NCI-H460 (cell line): ENCODE results near the gene SLIT3. TPM values are rescaled to one million over a fixed set of nuclear protein-coding genes. Genes with fewer than 3 reads are reported as not detected.

Experiments
- DNase-seq: peaks from one replicate; pipeline ENCODE4 v3.0.0-alpha.2; 2016; ENCODE audit warnings: low read depth; ENCODE audit errors: extremely low read depth
- total RNA-seq: library from RNA; depleted of rRNA; stranded (reverse); fragments of >200 nt; shearing (Covaris generic); gene quantifications from 2 replicates; pipeline ENCODE4 v1.2.3, GENCODE V29; 2014

Gene SLIT3
- total RNA-seq, 1 experiment from 2014 or later = not detected

DNA sequence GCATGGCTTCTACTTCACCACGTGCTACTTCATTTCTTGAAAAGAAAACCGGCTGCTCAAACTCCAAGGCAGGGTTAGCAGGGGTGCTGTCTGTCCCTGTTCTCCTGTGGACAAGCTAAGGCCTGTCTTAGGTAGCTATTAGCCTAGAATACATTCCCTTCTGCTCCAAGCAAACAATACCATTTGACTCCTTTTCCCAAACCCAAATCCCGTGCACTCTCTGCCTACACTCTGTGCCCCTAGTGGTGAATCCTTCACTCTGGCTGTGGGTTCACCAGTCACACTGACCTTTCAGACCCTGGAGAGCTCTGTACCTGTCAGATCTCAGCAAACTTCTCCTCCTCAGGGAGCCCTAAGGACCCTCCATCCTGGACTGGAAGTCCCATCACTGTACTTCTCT lies 211.6 kb downstream of the SLIT3 start:
- no peak for DNase-seq

DNA sequence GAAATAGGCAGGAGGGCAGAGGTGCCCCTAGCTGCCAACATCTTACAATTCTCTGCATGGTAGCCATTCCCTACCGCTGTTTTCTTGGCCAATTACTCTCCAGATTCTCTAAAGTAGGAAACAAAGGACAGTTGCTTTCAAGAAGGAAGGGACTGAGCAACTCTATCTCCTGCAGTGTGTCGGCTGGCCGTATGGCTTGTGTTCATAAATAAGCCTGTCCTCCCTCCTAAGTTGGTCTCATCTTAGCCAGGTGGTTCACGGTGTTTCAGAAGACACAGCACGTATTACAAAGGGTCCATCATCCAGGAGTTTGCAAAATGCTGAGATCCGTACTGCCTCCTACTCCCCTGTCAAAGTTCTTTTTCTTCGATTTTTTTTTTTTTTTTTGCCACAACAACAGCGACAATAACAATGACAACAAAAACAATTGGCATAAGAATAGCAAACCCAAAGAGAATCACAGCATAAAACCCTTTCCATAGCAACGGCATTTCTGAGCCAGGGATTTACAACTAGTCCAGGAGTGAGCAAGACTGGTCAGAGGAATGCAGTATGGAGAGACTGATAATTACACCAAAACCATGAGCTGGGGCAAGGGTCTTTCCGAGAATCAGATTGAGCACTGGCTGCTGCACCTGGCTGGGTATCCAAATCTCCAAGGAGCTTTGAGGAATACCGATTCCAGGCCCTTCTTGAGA lies 212.8 kb downstream of the SLIT3 start:
- no peak for DNase-seq

DNA sequence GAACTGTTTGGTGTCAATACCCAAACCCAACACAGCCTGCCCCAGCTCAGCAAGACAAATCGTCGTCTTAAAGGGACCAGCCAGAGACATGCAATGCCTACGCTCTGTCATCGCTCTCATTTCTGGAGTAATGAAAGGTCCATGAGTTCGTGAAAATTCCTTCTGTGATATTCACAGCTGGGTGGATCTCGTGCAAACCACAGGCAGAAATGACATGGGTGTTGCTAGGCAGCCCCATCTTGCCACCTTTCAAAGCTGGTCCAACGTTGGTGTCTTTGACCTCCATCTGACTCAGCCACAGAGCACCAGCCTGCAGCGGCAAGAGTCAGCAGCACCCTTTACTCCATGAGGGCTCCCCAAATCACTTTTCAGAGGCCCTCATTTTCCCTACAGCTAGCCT lies 215.3 kb downstream of the SLIT3 start:
- no peak for DNase-seq

DNA sequence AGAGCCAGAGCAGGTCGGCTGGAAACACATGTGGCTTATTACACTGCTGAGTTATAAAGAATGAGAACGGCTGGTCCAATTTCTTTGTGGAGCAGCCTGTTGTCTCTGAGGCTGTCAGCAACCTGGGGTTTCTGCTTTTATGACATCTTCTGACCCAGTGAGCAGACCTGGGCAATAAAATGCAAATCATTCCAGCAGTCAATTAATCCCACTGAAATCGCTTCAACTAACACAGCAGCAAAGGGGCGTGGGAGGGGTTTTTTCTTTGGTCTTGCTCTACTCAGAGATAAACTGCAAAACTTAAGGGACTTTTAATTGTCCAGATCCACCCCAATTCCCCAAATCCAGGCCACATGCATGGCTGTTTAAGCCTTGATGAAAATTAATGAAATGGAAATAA lies 215.7 kb downstream of the SLIT3 start:
- no peak for DNase-seq

DNA sequence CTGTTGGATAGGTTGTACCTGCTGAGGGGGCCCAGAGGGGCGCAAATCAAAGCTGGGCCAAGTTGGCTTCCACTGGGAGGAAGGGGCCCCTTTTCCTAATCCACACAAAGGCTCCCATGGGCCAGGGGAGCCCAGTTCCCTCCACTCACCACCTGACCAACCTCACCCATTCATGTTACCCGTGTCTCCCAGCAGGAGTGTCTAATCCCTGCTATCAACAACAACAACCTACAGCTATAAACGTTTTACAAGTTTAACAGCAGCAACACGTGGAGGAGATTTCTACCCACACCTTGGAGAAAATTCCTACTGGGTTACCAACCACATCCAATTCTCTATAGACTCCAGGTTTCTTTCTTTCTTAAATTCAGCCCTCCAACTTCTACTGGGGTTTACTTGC lies 216.2 kb downstream of the SLIT3 start:
- DNase-seq = no peak

DNA sequence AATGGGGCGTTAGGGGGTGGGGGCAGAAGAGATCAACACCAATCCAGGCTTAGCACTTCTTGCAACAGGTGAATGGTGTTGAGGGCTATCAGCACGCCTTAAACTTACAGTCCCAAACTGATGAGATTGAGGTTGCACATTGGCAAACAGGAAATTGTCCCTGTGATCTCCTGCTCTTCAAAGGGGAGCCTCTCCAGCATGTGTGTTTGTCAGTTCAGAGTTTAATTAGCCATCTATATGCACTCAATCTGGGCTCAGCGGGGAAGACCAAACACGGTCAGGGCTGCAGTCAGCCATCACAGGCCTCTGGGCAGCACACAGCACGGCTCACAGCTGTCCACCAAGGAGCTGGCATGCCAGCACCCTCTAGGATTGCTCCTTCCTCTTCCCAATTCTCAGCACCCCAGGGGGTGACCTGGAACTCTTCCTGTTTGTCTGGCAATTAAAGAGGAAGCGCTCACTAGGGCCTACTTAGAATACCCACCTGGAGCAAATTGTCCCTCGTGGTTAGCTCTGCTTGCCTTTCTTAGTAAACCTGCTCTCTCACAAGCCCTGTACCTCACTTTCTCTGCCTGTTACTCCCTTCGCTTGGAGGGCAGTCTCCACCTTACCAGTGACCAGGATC lies 217.4 kb downstream of the SLIT3 start:
- no peak for DNase-seq

DNA sequence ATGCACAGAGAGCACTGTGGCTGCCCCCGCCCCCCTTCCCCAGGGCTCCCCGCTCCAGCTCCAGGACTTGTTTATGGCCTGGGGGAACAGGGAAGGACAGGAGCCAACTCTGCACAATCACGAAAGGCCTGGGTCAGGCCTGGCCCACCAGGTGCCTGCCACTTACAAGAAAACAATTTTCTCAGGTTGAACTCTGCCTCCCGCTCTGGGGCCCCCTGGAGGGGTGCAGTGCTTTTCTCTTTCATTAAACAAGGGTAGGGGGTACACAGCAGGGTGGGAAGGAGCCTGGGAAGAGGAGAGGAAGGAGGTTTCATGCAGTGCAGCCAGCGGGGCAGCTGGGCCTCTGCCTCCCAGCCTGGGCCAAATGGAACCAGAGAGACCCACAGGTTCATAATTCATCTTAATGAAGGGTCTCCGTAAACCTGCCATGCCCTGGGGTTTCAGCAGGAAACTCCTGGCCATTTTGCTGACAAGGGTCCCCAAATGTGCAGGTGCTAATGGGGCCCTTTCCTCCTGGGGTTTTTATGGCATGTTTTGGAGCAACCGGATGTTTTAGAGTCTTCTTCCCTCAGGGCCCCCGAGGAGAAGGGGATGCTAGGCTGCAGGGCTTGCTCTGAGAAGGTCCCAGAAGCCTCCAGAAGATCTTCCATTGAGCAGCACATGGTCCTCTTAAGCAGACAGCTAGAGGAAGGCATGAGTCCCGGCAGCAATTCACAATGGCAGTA lies 219.8 kb downstream of the SLIT3 start:
- DNase-seq = no peak

DNA sequence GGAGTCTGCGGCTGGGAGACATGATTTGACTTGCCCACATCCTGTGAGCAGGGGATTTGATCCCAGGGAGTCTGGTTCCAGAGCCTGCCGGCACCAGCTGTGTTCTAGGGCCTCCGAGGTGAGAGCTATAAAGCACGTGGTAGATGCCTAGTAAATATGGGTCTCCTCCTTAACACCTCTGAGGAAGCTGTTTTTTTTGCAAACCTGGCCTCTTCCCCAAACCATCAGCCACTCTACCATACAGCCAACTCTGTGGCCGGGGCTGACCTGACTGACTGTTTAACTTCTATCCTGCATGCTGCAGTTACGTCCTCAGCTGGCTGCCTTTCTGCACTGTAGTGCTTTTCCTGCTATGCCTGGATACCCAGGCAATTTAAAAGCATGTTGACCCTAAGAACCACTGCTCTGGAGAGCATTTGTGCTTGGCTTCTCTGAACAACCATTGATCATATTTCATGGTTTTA lies 220.5 kb downstream of the SLIT3 start:
- DNase-seq = no peak

DNA sequence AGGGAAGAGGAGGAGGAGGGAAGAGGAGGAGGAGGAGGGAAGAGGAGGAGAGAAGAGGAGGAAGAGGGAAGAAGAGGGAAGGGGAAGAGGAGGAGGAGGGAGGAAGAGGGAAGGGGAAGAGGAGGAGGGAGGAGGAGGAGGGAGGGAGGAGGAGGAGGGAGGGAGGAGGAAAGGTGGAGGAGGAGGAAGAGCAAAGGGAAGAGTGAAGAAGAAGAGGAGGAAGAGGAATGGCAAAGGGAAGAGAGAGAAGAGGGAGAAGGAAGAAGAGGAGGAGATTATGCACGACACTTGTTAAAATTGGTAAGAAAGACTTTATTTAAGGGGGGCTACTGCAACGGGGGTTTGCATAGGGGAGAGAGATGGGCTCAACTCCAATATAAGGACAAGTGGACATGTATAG lies 221.2 kb downstream of the SLIT3 start:
- DNase-seq = no peak

DNA sequence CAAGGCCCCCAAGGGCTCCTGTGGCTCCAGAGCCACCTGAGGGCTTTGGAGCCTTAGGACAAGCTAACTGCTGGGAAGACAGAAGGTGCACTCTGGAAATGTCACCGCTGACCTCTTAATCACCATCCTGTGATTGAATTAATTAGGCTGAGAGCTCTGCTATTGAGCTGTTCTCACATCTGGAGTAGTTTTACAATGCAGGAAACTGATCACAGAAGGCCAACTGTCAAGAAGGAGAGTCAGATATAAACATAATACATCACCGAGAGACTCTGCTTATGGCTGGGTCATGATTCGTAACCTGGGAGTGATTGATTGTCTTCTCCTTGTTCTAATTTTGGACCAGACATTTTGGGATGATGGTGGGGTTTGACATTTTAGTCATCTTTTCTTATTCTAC lies 226.1 kb downstream of the SLIT3 start:
- no peak for DNase-seq

DNA sequence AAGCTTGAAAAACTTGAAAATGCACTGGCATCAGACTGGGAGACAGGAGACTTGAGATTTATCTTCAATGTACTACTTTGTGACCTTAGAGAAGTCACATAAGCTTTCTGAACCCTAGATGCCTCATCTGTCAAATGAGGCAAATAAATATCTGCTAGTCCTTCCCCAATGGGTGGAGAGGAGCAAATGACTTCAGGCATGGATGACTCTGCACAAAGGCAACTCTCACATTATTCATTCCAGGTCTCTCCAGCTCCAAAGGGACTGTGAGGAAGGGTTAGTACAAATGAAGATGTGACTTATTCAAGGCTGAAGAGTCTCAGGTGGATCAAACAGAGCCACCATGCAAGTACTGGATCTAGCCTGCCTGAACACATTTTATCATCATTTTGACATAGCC lies 228.7 kb downstream of the SLIT3 start:
- no peak for DNase-seq

DNA sequence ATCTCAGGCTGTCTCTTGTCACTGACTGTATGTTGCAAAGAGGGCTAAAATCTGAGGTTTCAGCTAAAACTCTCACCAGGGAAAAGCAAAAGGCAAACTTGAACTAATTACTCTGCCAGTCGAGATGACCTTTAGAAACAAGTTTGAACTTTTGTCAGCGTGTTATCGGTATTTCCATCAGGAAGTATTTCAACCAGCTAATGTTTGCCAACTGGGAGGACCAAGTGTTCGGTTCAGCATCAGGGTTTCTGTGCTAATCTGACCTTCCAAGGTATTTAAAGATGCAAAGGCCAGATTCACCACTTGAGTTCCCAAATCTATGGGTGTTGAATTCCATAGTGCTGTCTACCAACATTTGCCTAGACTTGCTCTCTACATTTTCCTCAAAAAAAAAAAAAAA lies 230.5 kb downstream of the SLIT3 start:
- no peak for DNase-seq

DNA sequence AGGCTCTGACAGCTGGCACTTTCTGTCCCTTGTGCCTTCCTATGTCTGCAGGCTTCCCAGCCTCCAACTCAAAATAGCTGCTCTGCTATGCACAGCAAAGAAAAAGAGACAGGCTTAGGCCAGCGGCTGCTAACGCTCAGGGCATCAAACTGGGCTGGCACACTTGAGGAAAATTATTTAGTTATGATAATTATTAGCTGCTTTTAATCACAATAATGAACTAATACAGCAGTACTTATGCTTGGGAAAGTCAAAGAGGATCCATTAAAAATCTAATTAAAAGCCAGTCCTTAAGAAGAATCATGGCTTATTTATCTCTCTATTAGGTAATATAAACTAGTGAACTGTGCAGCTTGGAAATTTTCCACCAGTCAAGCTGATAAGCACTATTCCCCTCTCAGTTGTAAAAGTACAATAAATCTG lies 233.2 kb downstream of the SLIT3 start:
- DNase-seq = no peak

DNA sequence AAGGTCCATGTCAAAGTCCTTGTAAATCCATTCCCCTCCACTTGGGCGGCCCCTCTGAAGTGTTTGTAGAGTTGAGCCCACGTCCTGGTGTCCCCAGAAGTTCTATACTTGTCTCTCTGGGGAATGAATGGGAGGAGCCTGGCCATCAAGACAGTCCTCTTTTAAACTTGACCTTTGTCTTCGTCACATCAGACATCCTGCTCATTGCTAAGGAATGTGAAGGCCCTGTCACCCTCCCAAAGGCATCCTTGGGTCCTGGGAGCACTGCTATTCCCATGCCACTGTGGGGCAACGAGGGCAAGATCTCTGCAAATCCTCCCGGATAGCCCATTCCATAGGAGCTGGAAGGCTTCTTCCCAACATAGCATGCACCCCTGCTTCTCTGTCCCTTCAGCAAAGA lies 235.5 kb downstream of the SLIT3 start:
- DNase-seq = no peak

DNA sequence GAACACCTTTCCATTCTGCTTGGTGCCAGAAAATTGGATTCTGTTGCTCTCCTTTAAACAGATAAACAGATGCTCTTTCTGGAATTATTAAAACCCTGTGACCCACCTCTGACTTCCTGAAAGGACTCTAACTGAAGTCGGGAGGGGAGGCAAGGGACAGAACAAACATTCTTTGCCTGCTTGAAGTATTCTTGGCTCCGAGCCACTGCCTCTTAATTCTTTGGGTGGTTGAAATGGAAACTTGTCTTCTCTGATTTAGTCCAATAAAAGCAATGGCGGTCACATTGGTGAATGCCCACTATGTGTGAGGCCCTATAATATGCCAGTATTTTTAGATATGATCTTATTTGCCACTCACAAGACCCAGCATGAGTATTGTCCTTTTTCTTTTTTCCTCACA lies 236.8 kb downstream of the SLIT3 start:
- no peak for DNase-seq

DNA sequence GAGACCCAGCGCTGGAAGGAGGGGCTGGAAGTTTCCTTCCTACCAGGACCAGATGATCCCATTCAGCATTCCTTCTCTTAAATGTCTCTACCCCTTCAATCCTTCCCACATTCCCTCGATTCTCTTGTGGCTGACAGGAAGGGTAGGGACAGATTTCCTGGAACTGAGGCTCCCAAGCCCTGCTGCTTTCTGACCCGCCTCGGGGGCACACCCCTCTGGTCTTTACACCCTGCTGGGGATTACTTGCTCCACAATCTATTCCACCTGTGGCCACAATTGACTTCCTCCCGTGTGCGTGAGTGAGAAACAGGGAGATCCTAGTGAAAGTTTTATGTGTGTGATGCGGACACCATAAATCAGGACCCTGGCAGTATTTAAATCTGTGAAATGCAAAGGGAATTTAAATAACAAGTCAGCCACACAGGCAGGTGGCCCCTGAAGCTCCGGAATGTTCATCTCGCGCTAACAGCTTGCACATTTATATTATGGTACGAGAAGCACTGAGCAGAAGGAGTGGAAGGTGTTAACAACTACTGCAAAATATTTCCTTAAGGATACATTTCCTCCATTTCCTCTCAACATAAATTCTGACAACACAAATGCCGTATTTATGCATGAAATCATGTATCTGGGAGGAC lies 237.5 kb downstream of the SLIT3 start:
- DNase-seq = no peak

DNA sequence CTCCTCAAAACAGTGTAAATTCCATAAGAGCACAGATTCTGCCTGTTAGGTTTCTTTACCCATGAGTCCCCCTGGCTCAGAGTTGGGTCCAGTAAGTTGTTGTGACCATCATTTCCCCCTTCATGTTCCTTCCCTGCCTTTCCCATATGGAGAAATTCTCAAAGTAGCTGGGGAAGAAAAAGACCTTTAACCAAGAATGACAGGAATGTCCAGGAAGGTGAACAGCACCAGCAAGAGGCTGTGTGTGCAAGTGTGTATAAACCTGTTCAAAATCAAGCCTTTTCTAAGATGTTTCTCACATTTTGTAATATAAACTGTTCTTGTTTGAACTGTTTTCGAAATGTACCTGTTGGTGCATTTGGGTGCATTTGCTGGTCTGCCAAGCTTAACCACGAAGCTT lies 238.2 kb downstream of the SLIT3 start:
- no peak for DNase-seq

DNA sequence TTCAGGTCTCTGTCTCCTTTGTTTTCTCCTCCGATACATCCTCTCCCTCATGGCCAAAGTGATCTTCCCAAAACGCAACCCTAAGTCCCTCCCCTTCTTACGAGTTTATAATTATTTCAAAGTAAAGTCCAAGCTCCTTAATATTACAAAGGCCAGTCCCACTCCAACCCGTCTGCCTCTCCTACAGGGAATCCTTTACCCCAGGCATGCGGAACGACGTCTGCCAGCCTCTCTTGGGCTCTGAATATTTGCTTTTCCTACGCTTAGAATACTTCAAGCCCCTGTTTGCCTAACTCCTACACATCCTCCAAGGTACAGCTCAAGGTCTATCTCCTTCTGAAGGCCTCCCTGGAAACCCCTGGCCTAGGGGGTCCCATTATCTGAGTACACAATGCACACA lies 246.4 kb downstream of the SLIT3 start:
- DNase-seq = no peak

DNA sequence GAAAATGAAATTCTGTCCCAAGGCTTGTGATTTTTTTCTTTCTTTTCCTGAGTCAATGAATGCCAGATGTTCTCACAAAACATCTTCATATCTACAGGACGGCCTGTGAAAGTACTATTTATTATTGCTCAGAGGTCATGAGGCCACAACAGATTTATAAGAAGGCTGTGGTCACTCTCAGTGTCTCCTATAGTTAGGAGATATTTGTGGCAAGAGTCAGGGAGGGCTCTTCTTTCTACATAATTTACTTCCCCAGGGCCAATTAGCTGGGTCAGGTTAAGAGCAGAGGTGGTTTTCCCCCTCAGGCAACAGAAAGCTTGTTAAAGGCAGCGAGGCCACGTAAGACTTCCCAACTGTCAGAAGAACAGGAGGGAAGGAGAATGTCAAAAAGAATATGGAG lies 248.7 kb downstream of the SLIT3 start:
- DNase-seq = no peak

DNA sequence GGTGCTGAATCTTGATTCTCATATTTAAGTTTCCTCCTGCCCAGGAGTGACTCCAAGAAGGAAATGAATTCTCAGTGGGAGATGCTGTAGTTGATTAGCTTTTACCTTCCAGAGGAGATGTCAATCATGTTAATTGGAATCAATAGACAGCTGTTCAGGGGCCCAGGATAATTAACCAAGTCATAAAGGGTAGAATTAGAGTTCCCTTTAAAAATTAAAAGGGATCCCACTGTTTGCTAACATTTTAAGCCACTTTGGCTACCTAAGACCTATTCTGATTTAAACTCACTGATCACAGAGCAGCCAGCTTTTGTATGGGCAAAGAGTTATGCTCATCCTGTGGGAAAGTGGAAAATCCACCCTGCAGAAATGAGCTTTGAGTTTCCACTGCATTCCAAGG lies 249.6 kb downstream of the SLIT3 start:
- DNase-seq = no peak

DNA sequence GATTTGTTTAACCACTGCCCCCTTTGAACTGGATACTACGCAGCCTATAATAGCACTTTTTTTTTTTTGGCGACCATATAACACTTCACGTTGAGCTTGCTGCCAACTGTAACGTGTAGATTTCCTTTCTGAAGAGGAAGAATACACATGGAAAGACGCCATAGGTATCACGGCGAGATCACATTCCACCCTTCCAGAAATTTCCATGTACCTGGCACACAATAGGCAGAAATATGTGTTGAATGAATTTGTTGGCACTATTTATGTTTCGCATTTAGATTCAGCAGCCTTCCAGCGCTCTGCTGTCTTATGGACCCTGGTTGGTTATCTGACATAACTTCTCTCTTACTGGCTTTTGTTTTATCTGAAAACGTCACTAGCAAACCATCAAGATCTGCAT lies 250.3 kb downstream of the SLIT3 start:
- DNase-seq = no peak
